HCT116 (cell line): ENCODE measurements around the gene ITPR1. TPM values are rescaled to one million over a fixed set of nuclear protein-coding genes. Genes with fewer than 3 reads are reported as not detected.

Experiments
- ATAC-seq: fragments of 200-7000 bp; cut with Tn5 transposase; 2 replicates; pipeline ENCODE4 v1.9.1; 2020; ENCODE audit warnings: mild to moderate bottlenecking, moderate library complexity
- BruUV-seq: library from RNA; stranded (reverse); fragments of 400-500 nt; replicated peaks from 2 replicates; lab custom pipeline; 2021; lab: Mats Ljungman, UMichigan
- CTCF ChIA-PET: fragments of 300-600 bp; sonication (Branson Sonifier 250); formaldehyde crosslinking; loops from one replicate; lab custom pipeline; 2021; ENCODE audit warnings: antibody characterized with exemption; lab: Charles Lee
- POLR2A ChIA-PET: fragments of 300-600, 350-600 bp; sonication (Branson Sonifier 250); formaldehyde crosslinking; loops from one replicate; lab custom pipeline; 2021; ENCODE audit warnings: antibody characterized with exemption; lab: Charles Lee
- RAD21 ChIA-PET, 2 experiments: fragments of 300-600 bp; sonication (Branson Sonifier 250); formaldehyde crosslinking; loops; one replicate each; lab custom pipeline; 2023; ENCODE audit warnings: low total read pairs in 2 of 2; ENCODE audit not compliant: uncharacterized antibody in 2 of 2, unreplicated experiment in 2 of 2, low non-redundant PET in 1 of 2; lab: Charles Lee
- DNase-seq: peaks from one replicate; pipeline ENCODE4 v3.0.0-alpha.2; 2010; ENCODE audit warnings: low read depth, low spot score
- H2AFZ ChIP-seq: fragments of 200-600 bp; shearing (Covaris generic), sonication (generic); 2 replicates; pipeline ENCODE4 v1.6.1; 2017; ENCODE audit warnings: low read depth, mixed run types, mixed read lengths, antibody characterized with exemption, low read length; ENCODE audit not compliant: poor library complexity, severe bottlenecking
- H3K27ac ChIP-seq: 2 replicates; pipeline ENCODE4 v1.5.1; 2012; ENCODE audit warnings: low read depth, low read length
- H3K27me3 ChIP-seq: fragments of 200-600 bp; sonication (generic); 2 replicates; pipeline ENCODE4 v1.6.1; 2016; ENCODE audit warnings: mixed run types, low read length, mixed read lengths; ENCODE audit not compliant: insufficient read depth
- H3K36me3 ChIP-seq, 2 experiments: fragments of 200-500 bp in 1 of 2; fragments of 200-600 bp in 1 of 2; sonication (Bioruptor generic) in 1 of 2; sonication (generic) in 1 of 2; 2 replicates each; pipeline versions ENCODE4 v1.5.1 to v1.6.1; 2014 to 2016; ENCODE audit warnings: low read length in 2 of 2, inconsistent platforms in 1 of 2, mixed read lengths in 1 of 2, mixed run types in 1 of 2; ENCODE audit not compliant: insufficient read depth in 2 of 2, control insufficient read depth in 1 of 2
- H3K4me1 ChIP-seq, 2 experiments: fragments of 200-600 bp in 1 of 2; sonication (generic) in 1 of 2; 2 replicates each; pipeline versions ENCODE4 v1.5.1 to v1.6.1; 2012 to 2017; ENCODE audit warnings: low read length in 2 of 2, inconsistent platforms in 1 of 2, mild to moderate bottlenecking in 1 of 2, mixed read lengths in 1 of 2, mixed run types in 1 of 2, moderate library complexity in 1 of 2; ENCODE audit not compliant: insufficient read depth in 2 of 2, control insufficient read depth in 1 of 2
- H3K4me2 ChIP-seq: fragments of 200-600 bp; sonication (generic); 2 replicates; pipeline ENCODE4 v1.6.1; 2017; ENCODE audit warnings: mixed run types, low read length, mixed read lengths
- H3K4me3 ChIP-seq, 2 experiments: fragments of 200-600 bp in 1 of 2; sonication (generic) in 1 of 2; replicated peaks in 1 of 2; 2 replicates each; pipeline ENCODE4 v1.5.1; 2011 to 2016; ENCODE audit warnings: low read length in 2 of 2, control low read depth in 1 of 2, low read depth in 1 of 2, mild to moderate bottlenecking in 1 of 2, mixed read lengths in 1 of 2, mixed run types in 1 of 2
- H3K79me2 ChIP-seq: fragments of 200-600 bp; sonication (generic); 2 replicates; pipeline ENCODE4 v1.6.1; 2017; ENCODE audit warnings: mild to moderate bottlenecking, mixed run types, low read length, moderate library complexity, mixed read lengths; ENCODE audit not compliant: insufficient read depth
- H3K9ac ChIP-seq: fragments of 200-600 bp; sonication (generic); 2 replicates; pipeline ENCODE4 v1.6.1; 2016; ENCODE audit warnings: low read length, mixed read lengths
- H3K9me2 ChIP-seq: fragments of 200-600 bp; sonication (generic), shearing (Covaris generic); 2 replicates; pipeline ENCODE4 v1.6.1; 2017; ENCODE audit warnings: mixed run types, mild to moderate bottlenecking, moderate library complexity; ENCODE audit not compliant: insufficient read depth
- H3K9me3 ChIP-seq, 2 experiments: fragments of 200-500 bp in 1 of 2; fragments of 200-600 bp in 1 of 2; sonication (Bioruptor generic) in 1 of 2; sonication (generic) in 1 of 2; 2 replicates each; pipeline ENCODE4 v1.6.1; 2014 to 2017; ENCODE audit warnings: low read length in 2 of 2, mixed read lengths in 2 of 2, inconsistent platforms in 1 of 2, low read depth in 1 of 2, mild to moderate bottlenecking in 1 of 2, mixed run types in 1 of 2, moderate library complexity in 1 of 2; ENCODE audit not compliant: control insufficient read depth in 1 of 2, insufficient read depth in 1 of 2
- H4K20me1 ChIP-seq: fragments of 200-600 bp; sonication (generic), shearing (Covaris generic); 2 replicates; pipeline ENCODE4 v1.6.1; 2017; ENCODE audit warnings: mixed run types, mild to moderate bottlenecking, moderate library complexity; ENCODE audit not compliant: insufficient read depth
- CBX3 ChIP-seq: IDR thresholded peaks from 2 replicates; pipeline ENCODE4 v1.6.1; 2012; ENCODE audit warnings: low read depth
- EGR1 ChIP-seq: IDR thresholded peaks from 2 replicates; pipeline ENCODE4 v1.6.1; 2012; ENCODE audit warnings: low read depth
- EZH2 ChIP-seq: fragments of 200-600 bp; sonication (generic); IDR thresholded peaks from 2 replicates; pipeline ENCODE4 v1.6.1; 2017; ENCODE audit warnings: antibody characterized with exemption, mixed run types
- EZH2phosphoT487 ChIP-seq: fragments of 200-600 bp; IDR thresholded peaks from 2 replicates; pipeline ENCODE4 v1.6.1; 2018; ENCODE audit warnings: antibody characterized with exemption, borderline replicate concordance
- POLR2A ChIP-seq: IDR thresholded peaks from 2 replicates; pipeline ENCODE4 v1.7.0; 2011; ENCODE audit warnings: borderline replicate concordance; ENCODE audit not compliant: insufficient read depth, insufficient read length; ENCODE audit errors: extremely low read depth
- RAD21 ChIP-seq: IDR thresholded peaks from 2 replicates; pipeline ENCODE4 v1.6.1; 2012; ENCODE audit warnings: low read depth, mild to moderate bottlenecking
- SP1 ChIP-seq: IDR thresholded peaks from 2 replicates; pipeline ENCODE4 v1.6.1; 2012; ENCODE audit warnings: low read depth
- SRF ChIP-seq: IDR thresholded peaks from 2 replicates; pipeline ENCODE4 v1.6.1; 2012; ENCODE audit warnings: low read depth
- TCF7L2 ChIP-seq: IDR thresholded peaks from 2 replicates; pipeline ENCODE4 v1.7.0; 2011; ENCODE audit warnings: borderline replicate concordance, inconsistent platforms; ENCODE audit not compliant: insufficient read depth, insufficient read length; ENCODE audit errors: extremely low read depth
- intact Hi-C: fragments of 100-400 bp; cut with micrococcal nuclease; formaldehyde crosslinking; loops from 2 replicates; pipeline ENCODE4 v1.10.0; 2022
- total RNA-seq: library from RNA; stranded (reverse); gene quantifications from one replicate; pipeline ENCODE4 v1.2.1, GENCODE V29; 2021; ENCODE audit not compliant: unreplicated experiment
- TF ChIP-seq, protein P1 (sequence below): IDR thresholded peaks from 2 replicates; pipeline ENCODE4 v1.6.1; 2011; ENCODE audit warnings: mild to moderate bottlenecking, low read length, moderate library complexity; ENCODE audit not compliant: insufficient replicate concordance; ENCODE audit errors: extremely low read depth
- TF ChIP-seq, protein P2 (sequence below), 3 experiments: fragments of 200-600 bp in 1 of 3; sonication (generic) in 1 of 3; IDR thresholded peaks in 2 of 3; conservative IDR thresholded peaks in 1 of 3; 2 replicates each; pipeline ENCODE4 v1.5.1; 2012 to 2017; ENCODE audit warnings: low read depth in 2 of 3, low read length in 2 of 3, antibody characterized with exemption in 1 of 3, borderline replicate concordance in 1 of 3, control low read depth in 1 of 3, mild to moderate bottlenecking in 1 of 3, mixed read lengths in 1 of 3, mixed run types in 1 of 3, moderate library complexity in 1 of 3; ENCODE audit not compliant: insufficient read depth in 1 of 3

ITPR1 gene
- total RNA-seq, 1 experiment from 2014 or later: 9.2 TPM

DNA sequence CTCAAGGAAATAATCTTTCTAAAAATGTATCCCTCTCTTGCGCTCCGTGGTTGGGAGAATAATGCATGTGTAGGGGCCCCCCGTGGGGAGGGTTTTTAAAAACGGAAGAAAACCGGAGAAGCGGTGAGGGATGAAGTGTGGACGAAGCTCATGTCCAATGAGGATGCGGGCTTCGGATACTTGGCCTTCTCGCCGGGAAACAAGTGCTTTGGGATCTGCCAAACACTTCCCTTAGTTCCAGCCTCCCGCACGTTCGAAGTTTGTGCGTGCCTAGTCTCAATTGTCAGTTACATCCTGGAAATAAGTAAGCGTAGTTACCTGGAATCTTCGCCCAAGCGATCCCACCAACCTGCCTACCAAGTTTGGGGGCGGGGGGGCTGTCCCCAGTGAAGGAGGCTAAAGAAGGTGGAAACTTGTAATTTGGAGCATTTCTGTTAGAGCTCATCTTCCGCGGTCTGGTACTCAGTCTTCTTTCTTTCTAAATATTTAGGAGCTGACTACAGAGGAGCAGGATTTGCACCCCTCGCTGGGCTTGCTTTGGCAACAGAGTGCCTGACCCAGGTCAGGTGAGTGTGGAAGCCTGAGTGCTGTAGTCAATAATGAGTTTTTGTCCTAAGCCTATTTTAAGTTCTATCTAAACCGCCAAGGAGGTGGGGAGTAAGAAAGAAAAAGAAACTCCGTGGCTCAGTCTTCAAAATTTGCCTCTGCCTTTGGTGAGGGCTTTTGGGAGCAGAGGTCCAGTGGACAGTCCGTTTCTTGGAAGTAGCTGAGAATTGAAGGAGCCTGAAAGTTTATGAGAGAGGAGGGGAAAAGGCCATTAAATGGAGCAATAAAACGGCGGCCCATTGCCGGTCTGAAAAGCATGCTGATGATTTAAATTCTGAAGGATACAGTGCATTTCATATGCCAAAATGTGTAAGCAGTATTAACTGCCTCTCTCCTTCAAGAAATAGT lies 1.1 kb downstream of the ITPR1 start:
- TF ChIP-seq CBX3 (no peak), SP1 (no peak), EZH2 (no peak), EZH2phosphoT487 (no peak), RAD21 (no peak), TCF7L2 (no peak), POLR2A (no peak), SRF (no peak), EGR1 (no peak)
- TF ChIP-seq, protein P1, sequence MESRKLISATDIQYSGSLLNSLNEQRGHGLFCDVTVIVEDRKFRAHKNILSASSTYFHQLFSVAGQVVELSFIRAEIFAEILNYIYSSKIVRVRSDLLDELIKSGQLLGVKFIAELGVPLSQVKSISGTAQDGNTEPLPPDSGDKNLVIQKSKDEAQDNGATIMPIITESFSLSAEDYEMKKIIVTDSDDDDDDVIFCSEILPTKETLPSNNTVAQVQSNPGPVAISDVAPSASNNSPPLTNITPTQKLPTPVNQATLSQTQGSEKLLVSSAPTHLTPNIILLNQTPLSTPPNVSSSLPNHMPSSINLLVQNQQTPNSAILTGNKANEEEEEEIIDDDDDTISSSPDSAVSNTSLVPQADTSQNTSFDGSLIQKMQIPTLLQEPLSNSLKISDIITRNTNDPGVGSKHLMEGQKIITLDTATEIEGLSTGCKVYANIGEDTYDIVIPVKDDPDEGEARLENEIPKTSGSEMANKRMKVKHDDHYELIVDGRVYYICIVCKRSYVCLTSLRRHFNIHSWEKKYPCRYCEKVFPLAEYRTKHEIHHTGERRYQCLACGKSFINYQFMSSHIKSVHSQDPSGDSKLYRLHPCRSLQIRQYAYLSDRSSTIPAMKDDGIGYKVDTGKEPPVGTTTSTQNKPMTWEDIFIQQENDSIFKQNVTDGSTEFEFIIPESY: no peak
- TF ChIP-seq, protein P2, sequence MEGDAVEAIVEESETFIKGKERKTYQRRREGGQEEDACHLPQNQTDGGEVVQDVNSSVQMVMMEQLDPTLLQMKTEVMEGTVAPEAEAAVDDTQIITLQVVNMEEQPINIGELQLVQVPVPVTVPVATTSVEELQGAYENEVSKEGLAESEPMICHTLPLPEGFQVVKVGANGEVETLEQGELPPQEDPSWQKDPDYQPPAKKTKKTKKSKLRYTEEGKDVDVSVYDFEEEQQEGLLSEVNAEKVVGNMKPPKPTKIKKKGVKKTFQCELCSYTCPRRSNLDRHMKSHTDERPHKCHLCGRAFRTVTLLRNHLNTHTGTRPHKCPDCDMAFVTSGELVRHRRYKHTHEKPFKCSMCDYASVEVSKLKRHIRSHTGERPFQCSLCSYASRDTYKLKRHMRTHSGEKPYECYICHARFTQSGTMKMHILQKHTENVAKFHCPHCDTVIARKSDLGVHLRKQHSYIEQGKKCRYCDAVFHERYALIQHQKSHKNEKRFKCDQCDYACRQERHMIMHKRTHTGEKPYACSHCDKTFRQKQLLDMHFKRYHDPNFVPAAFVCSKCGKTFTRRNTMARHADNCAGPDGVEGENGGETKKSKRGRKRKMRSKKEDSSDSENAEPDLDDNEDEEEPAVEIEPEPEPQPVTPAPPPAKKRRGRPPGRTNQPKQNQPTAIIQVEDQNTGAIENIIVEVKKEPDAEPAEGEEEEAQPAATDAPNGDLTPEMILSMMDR (IDR thresholded peaks at IDR 0.05 in 2 of 3, conservative IDR thresholded peaks at IDR 0.05 in 1 of 3; ENCODE audit: borderline replicate concordance in 1 of 3, insufficient read depth in 1 of 3, low read depth in 2 of 3, low read length in 2 of 3): no peak
- ChIA-PET RAD21 (no interaction called here), CTCF (no interaction called here), POLR2A (interaction anchor here (0.9 to 2.4 kb wide), 6 partner anchors 11 to 32 kb away, joined by 3 to 13 read pairs (median 10); partner anchors contain the start of gene SUMF1)
- Histone ChIP-seq H3K4me1 (peaks cover 2 to 19% of the 10 kb centered on the region in 2 experiments; a peak in 2 of 4 replicates), H3K27ac (no peak overlapping the region), H3K27me3 (peaks cover 36% of the 10 kb centered on the region), H3K9me2 (no peaks in the 10 kb centered on the region), H4K20me1 (no peaks in the 10 kb centered on the region), H2AFZ (peak overlapping the region; percentile 98), H3K79me2 (no peaks in the 10 kb centered on the region), H3K9ac (peak overlapping the region; percentile 18; the same call in 1 of the 2 replicates), H3K9me3 (no peaks in the 10 kb centered on the region), H3K4me2 (peak overlapping the region; percentile 91), H3K4me3 (peak overlapping the region; percentile 58 to 61), H3K36me3 (no peaks in the 10 kb centered on the region)
- intact Hi-C loops: loop anchor here (2.0 kb wide), 1 partner anchor 27 kb away; the partner anchor contains the start of gene SUMF1
- ATAC-seq (no peak), DNase-seq (no peak)
- BruUV-seq: TSS peak; percentile 49
